A549 treated with AZD9567 at 1 μM for 4 hours (cell line): ENCODE measurements around the gene CLECL1. TPM values are rescaled to one million over a fixed set of nuclear protein-coding genes. Genes with fewer than 3 reads are reported as not detected.

Source experiments
- total RNA-seq: library from RNA; stranded (reverse); fragments of 200-300 nt; extraction: Qiagen RNA extraction; gene quantifications from 5 replicates; pipeline ENCODE4 v1.2.3, GENCODE V29; 2022; ENCODE audit not compliant: insufficient read depth

Gene CLECL1
- total RNA-seq = not detected in 5 replicates

DNA sequence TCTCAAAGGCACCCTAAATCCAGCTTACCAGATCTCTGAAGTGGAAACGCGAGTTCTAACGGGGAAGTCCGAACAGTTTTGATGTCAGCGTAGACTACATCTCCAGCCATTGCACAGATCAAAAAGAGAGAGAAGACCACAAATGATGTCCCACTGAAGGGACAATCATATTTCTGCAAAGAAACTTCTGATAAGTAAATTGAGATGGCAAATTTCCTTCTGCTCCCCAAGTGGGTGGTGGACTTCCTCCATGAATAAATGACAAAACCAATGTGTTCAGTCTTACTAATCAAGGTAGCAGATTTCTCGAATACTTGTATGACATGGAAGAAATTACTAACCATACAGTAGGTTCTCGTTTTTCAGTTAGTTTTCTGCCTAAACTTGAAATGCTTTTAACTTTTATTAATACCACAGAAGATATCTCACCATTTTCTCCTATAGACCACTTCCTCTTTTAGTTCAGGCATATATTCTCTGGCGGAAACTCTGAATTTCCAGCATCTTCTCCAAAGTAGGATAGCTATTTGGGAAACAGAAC, at the start of gene CLECL1:
CLECL1 (minus strand) TSS at position 177 of the 541 bp plus-strand sequence.

DNA sequence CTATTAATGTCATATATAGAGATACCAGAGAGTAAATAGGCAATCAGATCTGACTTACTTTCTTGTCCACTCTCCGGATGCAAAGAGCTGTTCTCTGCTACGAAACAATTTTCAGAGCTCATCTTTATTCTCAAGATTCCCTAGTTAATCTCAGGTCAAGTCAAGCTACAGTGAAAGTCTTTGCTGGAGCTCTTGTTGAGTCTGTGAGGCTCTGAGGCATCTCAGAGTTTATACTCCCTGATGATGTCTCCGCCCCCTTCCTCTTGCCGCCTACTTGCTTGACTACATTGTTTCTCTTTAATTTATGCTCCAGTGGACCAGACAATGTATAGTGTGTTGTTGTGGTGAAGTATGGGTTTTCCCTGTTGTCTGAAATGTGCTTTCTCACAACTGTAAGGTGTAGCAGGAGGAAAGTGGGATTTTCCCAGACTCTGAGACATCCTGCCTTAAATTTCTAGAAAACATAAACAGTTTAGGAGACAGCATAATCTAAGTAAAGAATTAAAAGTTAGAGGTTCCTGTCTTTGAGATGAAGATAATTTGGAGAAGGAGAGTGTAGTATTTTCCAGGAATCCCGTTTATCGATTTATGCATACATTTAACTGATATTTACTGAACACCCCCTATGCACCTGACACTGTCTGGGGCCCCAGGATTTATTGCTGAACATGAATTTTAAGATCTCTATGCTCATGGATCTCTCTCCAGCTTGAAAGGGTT, 28.0 kb upstream of the CLECL1 start, which contains the start of gene CD69:
CD69 (minus strand) TSS at position 203 of the 720 bp plus-strand sequence; CDS start at position 122, 81 bp downstream.

Other genes with a start within 250 kb of the CLECL1 start
- gene KLRB1, start 125.2 kb downstream of the CLECL1 start, total RNA-seq = not detected in 5 replicates
- 0.60 to 1.5 TPM (median 0.81 TPM) in 5 replicates for gene CLEC2D, start 63.4 kb downstream of the CLECL1 start, total RNA-seq
- gene CD69, start 27.8 kb upstream of the CLECL1 start, total RNA-seq = not detected in 5 replicates
- not detected in 5 replicates for gene KLRF1, start 94.4 kb upstream of the CLECL1 start, total RNA-seq
- gene CLEC2B, start 136.3 kb upstream of the CLECL1 start, total RNA-seq = 1.1 to 3.3 TPM (median 1.2 TPM) in 5 replicates
- gene KLRF2, start 148.4 kb upstream of the CLECL1 start, total RNA-seq = not detected in 5 replicates
- not detected in 5 replicates for gene CLEC2A, start 199.3 kb upstream of the CLECL1 start, total RNA-seq
- gene CLEC12A, start 238.3 kb upstream of the CLECL1 start, total RNA-seq = not detected in 5 replicates